H9 (cell line): ENCODE results near the gene SPEF2. TPM values are rescaled to one million over a fixed set of nuclear protein-coding genes. Genes with fewer than 3 reads are reported as not detected.

Source experiments
- DNase-seq: peaks from one replicate; pipeline ENCODE4 v3.0.0-alpha.2; 2017
- H2AFZ ChIP-seq: one replicate; pipeline ENCODE4 v1.6.1; 2013; ENCODE audit warnings: mild to moderate bottlenecking, low read length, control low read depth, moderate library complexity
- H2AK5ac ChIP-seq: 2 replicates; pipeline ENCODE4 v1.6.1; 2013; ENCODE audit warnings: low read length, control low read depth, mixed read lengths; ENCODE audit not compliant: insufficient read length
- H2BK120ac ChIP-seq: one replicate; pipeline ENCODE4 v1.6.1; 2013; ENCODE audit warnings: low read depth, mild to moderate bottlenecking, low read length, control low read depth, inconsistent platforms; ENCODE audit not compliant: poor library complexity, severe bottlenecking
- H2BK12ac ChIP-seq: 2 replicates; pipeline ENCODE4 v1.6.1; 2013; ENCODE audit warnings: low read length, control low read depth, mixed read lengths, low read depth; ENCODE audit not compliant: insufficient read length
- H2BK15ac ChIP-seq: 2 replicates; pipeline ENCODE4 v1.6.1; 2013; ENCODE audit warnings: low read depth, low read length, control low read depth
- H2BK20ac ChIP-seq: one replicate; pipeline ENCODE4 v1.6.1; 2013; ENCODE audit warnings: low read depth, mild to moderate bottlenecking, low read length, control low read depth, inconsistent platforms; ENCODE audit not compliant: poor library complexity, severe bottlenecking
- H2BK5ac ChIP-seq: 2 replicates; pipeline ENCODE4 v1.6.1; 2013; ENCODE audit warnings: low read length, control low read depth, mixed read lengths; ENCODE audit not compliant: insufficient read length
- H3K14ac ChIP-seq: 2 replicates; pipeline ENCODE4 v1.6.1; 2013; ENCODE audit warnings: low read length, control low read depth; ENCODE audit not compliant: insufficient read depth
- H3K18ac ChIP-seq: 2 replicates; pipeline ENCODE4 v1.6.1; 2013; ENCODE audit warnings: low read depth, mild to moderate bottlenecking, mixed read lengths, low read length, control low read depth; ENCODE audit not compliant: insufficient read length
- H3K23ac ChIP-seq: 2 replicates; pipeline ENCODE4 v1.6.1; 2013; ENCODE audit warnings: low read length, control low read depth, mixed read lengths, low read depth; ENCODE audit not compliant: insufficient read length
- H3K23me2 ChIP-seq: 2 replicates; pipeline ENCODE4 v1.6.1; 2013; ENCODE audit warnings: low read depth, mild to moderate bottlenecking, mixed read lengths, low read length, control low read depth; ENCODE audit not compliant: insufficient read length, poor library complexity, severe bottlenecking
- H3K27ac ChIP-seq: 2 replicates; pipeline ENCODE4 v1.5.1; 2013; ENCODE audit warnings: low read length, control low read depth, mixed read lengths, low read depth; ENCODE audit not compliant: insufficient read length
- H3K27me3 ChIP-seq: 2 replicates; pipeline ENCODE4 v1.6.1; 2013; ENCODE audit warnings: low read length, control low read depth, inconsistent platforms; ENCODE audit not compliant: insufficient read depth
- H3K4ac ChIP-seq: 2 replicates; pipeline ENCODE4 v1.6.1; 2013; ENCODE audit warnings: low read depth, mild to moderate bottlenecking, control low read depth, inconsistent platforms, low read length, moderate library complexity
- H3K4me1 ChIP-seq: 2 replicates; pipeline ENCODE4 v1.6.1; 2013; ENCODE audit warnings: low read length, control low read depth, inconsistent platforms; ENCODE audit not compliant: insufficient read depth
- H3K4me2 ChIP-seq: 2 replicates; pipeline ENCODE4 v1.6.1; 2013; ENCODE audit warnings: low read length, control low read depth, mixed read lengths; ENCODE audit not compliant: insufficient read length, insufficient read depth
- H3K56ac ChIP-seq: 2 replicates; pipeline ENCODE4 v1.6.1; 2013; ENCODE audit warnings: low read depth, mild to moderate bottlenecking, mixed read lengths, low read length, control low read depth; ENCODE audit not compliant: insufficient read length
- H3K79me1 ChIP-seq: 2 replicates; pipeline ENCODE4 v1.6.1; 2013; ENCODE audit warnings: low read depth, mild to moderate bottlenecking, moderate library complexity, low read length, control low read depth, inconsistent platforms; ENCODE audit not compliant: insufficient read depth, poor library complexity, severe bottlenecking
- H3K79me2 ChIP-seq: 2 replicates; pipeline ENCODE4 v1.6.1; 2013; ENCODE audit warnings: low read length, control low read depth, inconsistent platforms; ENCODE audit not compliant: insufficient read depth
- H3K9ac ChIP-seq: 2 replicates; pipeline ENCODE4 v1.6.1; 2013; ENCODE audit warnings: low read length, control low read depth, mixed read lengths; ENCODE audit not compliant: insufficient read length; ENCODE audit errors: extremely low read depth
- H3K9me3 ChIP-seq: one replicate; pipeline ENCODE4 v1.6.1; 2013; ENCODE audit warnings: low read depth, low read length, inconsistent platforms; ENCODE audit not compliant: control insufficient read depth
- H3T11ph ChIP-seq: one replicate; pipeline ENCODE4 v1.6.1; 2013; ENCODE audit warnings: mild to moderate bottlenecking, low read length, control low read depth, inconsistent platforms
- H4K20me1 ChIP-seq: one replicate; pipeline ENCODE4 v1.6.1; 2013; ENCODE audit not compliant: control insufficient read depth, insufficient read length, insufficient read depth
- H4K5ac ChIP-seq: 2 replicates; pipeline ENCODE4 v1.6.1; 2013; ENCODE audit warnings: low read depth, mild to moderate bottlenecking, mixed read lengths, low read length, control low read depth; ENCODE audit not compliant: insufficient read length
- H4K8ac ChIP-seq: replicated peaks from 2 replicates; pipeline ENCODE4 v1.6.1; 2013; ENCODE audit warnings: low read length, control low read depth, mixed read lengths, low read depth; ENCODE audit not compliant: insufficient read length
- H4K91ac ChIP-seq: 2 replicates; pipeline ENCODE4 v1.6.1; 2013; ENCODE audit warnings: low read depth, mild to moderate bottlenecking, moderate library complexity, mixed read lengths, low read length, control low read depth; ENCODE audit not compliant: insufficient read length
- H3K27ac Mint-ChIP-seq, 3 experiments: 2 replicates in 2 of 3; 3 replicates in 1 of 3; pipeline ENCODE4 v1.8.0; 2020 to 2021; ENCODE audit warnings: mixed read lengths in 3 of 3, mild to moderate bottlenecking in 1 of 3, moderate library complexity in 1 of 3
- H3K27me3 Mint-ChIP-seq: 2 replicates; pipeline ENCODE4 v1.8.0; 2021; ENCODE audit warnings: low read depth, mild to moderate bottlenecking, moderate library complexity, mixed read lengths
- H3K36me3 Mint-ChIP-seq, 3 experiments: 2 replicates in 2 of 3; 3 replicates in 1 of 3; pipeline ENCODE4 v1.8.0; 2020 to 2021; ENCODE audit warnings: low read depth in 3 of 3, mixed read lengths in 3 of 3; ENCODE audit not compliant: insufficient read depth in 1 of 3
- H3K4me1 Mint-ChIP-seq, 2 experiments: 2 replicates each; pipeline ENCODE4 v1.8.0; 2020; ENCODE audit warnings: mixed read lengths in 2 of 2
- H3K4me3 Mint-ChIP-seq, 2 experiments: 2 replicates in 1 of 2; 3 replicates in 1 of 2; pipeline ENCODE4 v1.8.0; 2020 to 2021; ENCODE audit warnings: mild to moderate bottlenecking in 2 of 2, mixed read lengths in 2 of 2, moderate library complexity in 1 of 2
- H3K9me3 Mint-ChIP-seq, 2 experiments: 2 replicates in 1 of 2; 3 replicates in 1 of 2; pipeline ENCODE4 v1.8.0; 2020; ENCODE audit warnings: mild to moderate bottlenecking in 2 of 2, mixed read lengths in 2 of 2, moderate library complexity in 1 of 2
- CTCF ChIP-seq: fragments of 200-600 bp; sonication (generic); conservative IDR thresholded peaks from 3 replicates; pipeline ENCODE4 v1.8.0; 2021; ENCODE audit warnings: antibody characterized with exemption, mild to moderate bottlenecking
- WGBS: extraction: QIAGEN DNeasy Blood & Tissue Kit; methylation state at CpG from one replicate; pipeline ENCODE4 v1.1.7; 2013; ENCODE audit warnings: missing lambda C conversion rate, low lambda C conversion rate, mixed read lengths; ENCODE audit not compliant: insufficient read length; ENCODE audit errors: extremely low coverage; 5-methylcytosine and 5-hydroxymethylcytosine counted together
- total RNA-seq: library from RNA; stranded (reverse); gene quantifications from 2 replicates; pipeline ENCODE4 v1.2.1, GENCODE V29; 2021

SPEF2 gene
- total RNA-seq, 1 experiment from 2014 or later, result 1.0 TPM

GRCh38 chr5:35828082-35828598, 210.5 kb downstream of the SPEF2 start:
- Histone ChIP-seq H3K27me3 (no peaks in the 10 kb centered on the region), H2BK120ac (no peak overlapping the region), H3T11ph (no peak overlapping the region), H2AFZ (no peak overlapping the region), H4K8ac (no peak overlapping the region), H3K18ac (no peak overlapping the region), H2BK20ac (no peak overlapping the region), H4K20me1 (no peaks in the 10 kb centered on the region), H3K23ac (no peak overlapping the region), H2BK12ac (no peak overlapping the region), H3K9me3 (no peaks in the 10 kb centered on the region), H3K56ac (no peak overlapping the region), H3K4me2 (no peak overlapping the region), H4K91ac (no peak overlapping the region), H2BK15ac (no peak overlapping the region), H4K5ac (no peak overlapping the region), H2BK5ac (no peak overlapping the region), H2AK5ac (no peak overlapping the region), H3K23me2 (no peaks in the 10 kb centered on the region), H3K4ac (no peak overlapping the region), H3K79me2 (no peaks in the 10 kb centered on the region), H3K14ac (no peak overlapping the region), H3K79me1 (no peaks in the 10 kb centered on the region), H3K4me1 (no peaks in the 10 kb centered on the region), H3K9ac (no peak overlapping the region), H3K27ac (no peak overlapping the region)
- H3K4me3 Mint-ChIP-seq, result no peak overlapping the region
- H3K36me3 Mint-ChIP-seq, result no peaks in the 10 kb centered on the region; a peak in 1 of 7 replicates
- H3K9me3 Mint-ChIP-seq, result no peaks in the 10 kb centered on the region
- no CpG with 5 or more reads among the region's 4 CpGs for WGBS
- H3K27ac Mint-ChIP-seq, result no peak overlapping the region
- peaks cover 14% of the 10 kb centered on the region for H3K27me3 Mint-ChIP-seq
- no peak for TF ChIP-seq CTCF
- DNase-seq, result no peak
- H3K4me1 Mint-ChIP-seq, result no peaks in the 10 kb centered on the region
